Effector CD8-positive, alpha-beta T cell (primary cell): ENCODE data around the gene PIP4K2A.

ENCODE experiments used
- DNase-seq: peaks from one replicate; lab custom pipeline; 2025; lab: John Stamatoyannopoulos, UW

PIP4K2A gene

DNA sequence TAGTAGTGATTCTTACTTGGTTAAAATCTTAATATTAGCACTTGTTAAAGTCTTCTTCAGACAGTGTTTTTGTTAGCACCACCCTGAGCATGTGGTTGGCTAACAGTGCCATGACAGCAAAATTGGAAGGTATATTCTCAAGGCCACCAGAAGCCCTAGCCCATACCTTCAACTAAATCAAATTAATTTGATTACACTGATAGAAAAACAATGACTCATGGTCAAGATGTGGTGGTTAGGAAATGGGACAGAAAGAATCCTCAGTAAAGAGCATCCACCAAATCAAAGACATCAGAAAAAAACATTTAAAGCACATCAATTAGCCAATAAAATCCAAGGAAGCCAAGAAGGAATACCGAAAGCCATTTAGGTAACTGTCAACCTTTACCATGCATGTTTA is 75.5 kb downstream of the PIP4K2A start:
- no peak for DNase-seq

DNA sequence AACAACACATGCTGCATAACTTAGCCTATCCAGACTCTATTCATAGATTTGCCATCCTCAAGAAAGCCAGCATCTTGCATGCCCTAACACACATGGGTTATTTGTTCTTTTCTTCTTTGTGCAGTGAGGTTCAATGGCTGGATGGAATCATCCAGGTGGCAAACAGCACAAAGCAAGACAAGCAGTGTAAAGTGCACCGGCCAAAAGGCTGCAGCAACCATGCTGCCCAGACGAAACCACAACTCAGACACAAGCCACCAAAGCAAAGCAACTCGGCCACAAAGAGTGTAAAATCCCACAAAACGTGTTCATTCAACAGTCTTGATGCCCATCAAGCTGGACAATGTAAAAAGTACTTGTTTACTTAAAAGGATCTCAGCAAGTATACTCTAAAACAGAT is 76.9 kb downstream of the PIP4K2A start:
- DNase-seq = no peak

DNA sequence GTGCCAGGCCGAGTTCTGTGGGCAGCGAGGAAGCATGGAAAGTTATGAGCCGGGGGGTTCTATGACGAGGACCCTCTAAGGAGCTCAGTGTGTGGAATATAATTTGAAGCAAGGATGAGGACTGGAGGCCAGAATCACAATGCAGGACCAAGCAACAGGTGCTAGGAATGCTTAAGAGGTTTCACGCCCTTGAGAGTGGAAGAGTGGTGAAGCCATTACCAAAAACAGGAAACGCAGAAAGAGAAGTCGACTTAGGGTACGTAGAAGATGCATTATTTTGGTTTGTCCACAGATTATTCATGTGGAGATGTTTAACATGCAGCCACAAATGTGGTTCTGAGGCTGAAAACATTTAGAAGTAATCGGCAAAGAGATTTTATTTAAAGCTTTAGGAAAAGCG is 78.7 kb downstream of the PIP4K2A start:
- no peak for DNase-seq

DNA sequence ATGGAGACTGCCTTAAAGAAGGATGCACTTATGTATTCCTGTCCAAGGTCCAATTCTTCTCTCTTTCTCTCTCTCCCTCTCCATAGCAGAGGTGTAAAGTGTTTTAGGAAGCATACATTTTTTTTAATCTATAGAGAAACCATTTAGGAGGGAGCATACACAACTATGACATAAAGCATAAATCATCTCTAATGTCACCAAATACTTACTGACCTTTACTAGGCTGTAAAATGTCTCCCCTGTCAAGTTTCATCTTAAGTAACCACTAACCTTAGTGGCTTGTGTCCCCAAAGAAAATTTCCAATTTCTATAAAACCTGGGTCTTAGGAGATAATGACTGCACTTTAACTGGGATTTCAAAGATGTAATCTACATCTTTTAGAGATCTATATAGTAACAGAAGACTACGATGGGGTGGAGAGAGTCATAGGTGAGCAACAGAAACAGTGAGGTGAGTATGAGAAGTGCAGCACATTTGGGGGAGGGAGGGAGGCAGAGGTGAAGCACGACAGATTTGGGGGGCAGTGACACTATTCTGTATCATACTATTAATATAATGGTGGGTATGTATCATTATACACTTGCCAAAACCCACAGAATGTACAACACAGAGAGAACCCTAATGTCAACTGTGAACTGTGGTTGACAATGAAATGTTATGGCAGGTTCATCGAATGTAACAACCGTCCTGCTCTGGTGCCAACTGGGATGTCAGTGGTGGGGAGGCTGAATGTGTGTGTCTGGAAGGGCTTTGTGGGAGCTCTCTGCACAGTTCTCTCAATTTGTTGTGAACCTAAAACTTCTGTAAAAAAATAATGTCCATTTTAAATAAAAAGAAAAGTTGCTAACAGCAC is 79.5 kb downstream of the PIP4K2A start:
- DNase-seq = no peak

DNA sequence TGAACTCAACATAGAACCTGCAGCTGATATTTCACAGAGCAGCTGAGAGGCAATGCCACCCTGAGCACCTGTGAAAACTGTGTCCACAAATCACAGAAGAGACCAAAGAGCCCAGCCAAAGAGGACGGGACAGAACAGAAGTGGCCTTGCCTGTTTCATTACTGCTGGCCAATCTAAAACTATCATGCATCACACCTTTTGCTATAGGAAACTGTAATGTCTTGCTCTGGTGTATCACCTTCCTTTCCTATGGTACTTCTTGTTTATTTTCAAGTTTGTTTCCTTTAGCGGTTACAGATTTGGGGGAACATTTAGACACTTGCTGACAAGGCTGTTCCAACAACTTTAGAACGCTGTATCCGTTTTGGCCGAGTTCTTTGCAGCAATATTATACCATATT is 80.3 kb downstream of the PIP4K2A start:
- no peak for DNase-seq

DNA sequence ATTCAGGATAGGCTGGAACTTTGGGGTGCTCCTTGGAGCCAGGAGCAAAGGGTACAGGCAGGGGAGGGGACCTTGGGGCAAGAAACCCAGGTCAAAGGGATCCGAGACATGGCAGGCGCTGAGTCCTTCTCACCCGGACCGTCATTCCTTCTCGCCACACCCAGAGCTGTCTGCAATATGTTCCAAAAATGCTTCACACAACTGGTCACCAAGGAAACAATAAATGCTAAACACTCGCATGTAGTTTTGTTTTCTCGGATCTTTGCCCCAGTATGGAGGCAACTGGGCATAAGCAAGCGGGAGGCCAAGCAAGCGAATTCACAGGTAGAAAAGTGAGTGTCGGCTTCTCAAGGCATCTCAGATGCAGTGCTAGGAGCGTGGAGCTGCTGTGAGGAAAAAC is 80.8 kb downstream of the PIP4K2A start:
- DNase-seq = no peak

DNA sequence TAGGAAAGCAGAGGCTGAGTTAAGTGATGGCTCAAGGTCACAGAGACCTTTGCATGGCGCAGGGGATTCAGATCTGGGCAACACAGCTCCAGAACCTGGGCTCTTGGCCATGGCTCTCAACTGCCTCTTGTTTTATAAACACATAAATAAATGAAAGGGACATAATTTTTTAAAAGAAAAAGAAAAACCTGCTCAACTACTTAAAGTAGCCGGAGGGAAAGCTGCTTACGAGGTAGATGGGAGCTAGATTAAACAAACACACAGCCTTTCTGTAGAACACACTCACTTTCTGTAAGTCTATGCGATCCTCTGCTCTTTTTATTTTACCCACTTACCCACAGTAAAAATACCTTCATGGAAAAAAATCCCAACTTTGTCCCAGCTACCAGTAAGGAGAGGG is 81.3 kb downstream of the PIP4K2A start:
- no peak for DNase-seq

DNA sequence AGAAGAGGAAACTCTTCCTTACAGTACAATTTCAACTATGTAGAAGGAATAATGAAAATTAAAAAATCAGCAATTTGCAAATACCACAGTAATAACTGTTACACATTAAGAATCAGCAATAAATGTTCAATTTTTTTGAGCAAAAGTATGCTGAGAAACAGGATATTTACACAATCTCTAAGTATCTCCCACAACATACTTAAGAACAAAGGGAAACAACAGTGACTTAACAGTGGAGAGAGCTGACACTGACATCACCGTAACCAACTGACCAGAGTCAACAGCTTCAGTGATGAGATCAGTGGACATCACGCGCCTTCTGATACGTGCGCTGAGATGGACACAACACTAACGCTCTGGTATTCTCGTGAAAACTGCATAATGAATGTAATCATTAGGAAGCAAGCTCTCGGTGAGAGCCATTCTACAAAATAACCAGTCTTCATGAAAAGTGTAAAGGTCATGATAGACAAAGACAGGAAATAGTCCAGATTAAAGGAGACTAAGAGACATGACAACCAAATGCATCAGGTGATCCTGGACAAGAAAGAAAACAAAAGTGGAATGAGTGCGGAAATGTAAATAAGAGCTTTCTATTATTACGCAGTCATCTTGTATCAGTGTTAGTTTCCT is 82.6 kb downstream of the PIP4K2A start:
- DNase-seq = no peak

DNA sequence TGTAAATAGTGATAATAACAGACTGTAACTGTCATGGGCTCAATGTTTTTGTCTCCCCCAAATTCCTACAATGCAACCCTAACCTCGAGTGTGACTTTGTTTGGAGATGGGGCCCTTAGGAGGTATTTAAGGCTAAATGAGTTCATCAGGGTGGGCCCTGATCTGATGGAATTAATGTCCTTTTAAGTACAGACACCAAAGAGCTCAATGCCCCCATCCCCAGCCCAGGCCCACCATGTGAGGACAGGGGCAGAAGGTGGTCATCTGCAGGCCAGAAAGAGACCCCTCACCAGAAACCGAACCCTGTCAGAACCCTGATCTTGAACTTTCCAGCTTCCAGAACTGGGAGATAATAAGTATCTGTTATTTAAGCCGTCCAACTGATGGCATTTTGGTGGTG is 83.2 kb downstream of the PIP4K2A start:
- no peak for DNase-seq

DNA sequence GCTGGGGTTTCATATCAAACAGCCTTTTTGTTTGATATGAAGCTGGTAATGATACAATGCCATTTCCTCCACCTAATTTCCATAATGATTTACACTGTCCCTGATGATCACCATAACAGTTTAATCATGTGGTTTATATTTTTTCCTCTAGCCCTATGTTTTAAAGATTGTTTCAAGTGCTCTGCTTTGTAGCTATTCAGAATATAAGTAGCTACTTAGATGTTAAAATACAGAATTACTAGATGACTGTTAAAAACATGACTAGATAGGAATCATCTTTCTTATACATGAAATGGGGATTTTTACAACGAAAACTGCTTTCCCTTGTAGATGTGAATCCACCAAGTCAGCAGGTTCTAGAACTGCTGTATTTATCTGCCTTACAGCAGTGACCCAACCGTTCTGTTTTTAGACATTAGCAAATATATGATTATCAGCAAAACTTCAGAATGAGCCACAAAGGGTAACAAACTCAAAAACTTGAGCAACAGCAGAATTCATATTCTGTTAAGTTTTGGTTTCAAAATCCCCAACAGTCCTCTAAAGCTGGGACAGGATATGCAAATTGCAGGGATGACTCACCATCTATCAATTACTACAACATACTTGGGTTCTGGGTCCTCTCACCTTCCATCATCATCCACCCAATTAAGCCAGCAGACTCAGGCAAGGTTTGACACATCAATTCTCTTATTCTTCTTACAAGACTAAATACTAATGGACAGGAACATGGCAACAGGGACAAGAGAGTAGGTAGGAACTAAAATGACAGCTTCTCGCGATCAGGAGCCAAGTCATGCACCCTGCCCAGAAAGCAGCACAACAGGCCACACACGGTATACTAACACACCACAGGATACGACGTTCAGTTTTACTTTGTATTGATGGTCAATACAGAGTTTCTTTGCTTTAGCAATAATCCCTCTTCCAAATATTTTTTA is 83.9 kb downstream of the PIP4K2A start:
- no peak for DNase-seq

DNA sequence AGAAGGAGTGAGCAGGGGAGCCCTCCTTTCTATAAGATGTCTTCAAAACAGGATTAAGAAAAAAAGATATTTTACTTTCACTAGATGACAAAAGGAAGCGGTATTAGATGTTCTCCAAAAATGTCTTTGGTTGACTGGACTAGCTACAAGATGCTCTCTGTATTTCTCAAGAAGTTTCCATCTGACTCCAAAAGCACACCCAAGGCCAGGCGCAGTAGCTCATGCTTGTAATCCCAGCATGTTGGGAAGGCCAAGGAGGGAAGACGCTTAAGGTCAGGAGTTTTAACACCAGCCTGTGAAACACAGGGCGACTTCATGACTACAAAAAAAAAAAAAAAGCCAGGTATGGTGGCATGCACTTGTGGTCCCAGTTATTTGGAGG is 84.5 kb downstream of the PIP4K2A start:
- DNase-seq = no peak

DNA sequence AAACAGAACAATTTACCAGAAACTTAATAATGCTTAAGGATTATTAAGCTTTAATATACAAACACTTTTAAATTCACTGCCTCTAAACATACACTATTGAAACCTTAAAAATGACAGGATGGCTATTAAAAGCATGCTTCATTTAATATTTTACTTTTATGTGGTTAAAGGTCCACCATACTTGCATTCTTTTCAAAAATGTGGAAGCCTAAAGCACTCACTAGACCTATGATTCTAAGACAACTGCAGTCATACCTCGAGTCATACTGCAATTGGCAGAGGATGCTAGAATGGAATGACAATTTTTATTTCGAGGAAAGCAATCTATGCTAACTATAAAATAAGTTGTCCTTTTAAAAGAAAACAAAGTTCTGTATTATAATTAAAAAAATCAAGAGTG is 85.3 kb downstream of the PIP4K2A start:
- DNase-seq = no peak

DNA sequence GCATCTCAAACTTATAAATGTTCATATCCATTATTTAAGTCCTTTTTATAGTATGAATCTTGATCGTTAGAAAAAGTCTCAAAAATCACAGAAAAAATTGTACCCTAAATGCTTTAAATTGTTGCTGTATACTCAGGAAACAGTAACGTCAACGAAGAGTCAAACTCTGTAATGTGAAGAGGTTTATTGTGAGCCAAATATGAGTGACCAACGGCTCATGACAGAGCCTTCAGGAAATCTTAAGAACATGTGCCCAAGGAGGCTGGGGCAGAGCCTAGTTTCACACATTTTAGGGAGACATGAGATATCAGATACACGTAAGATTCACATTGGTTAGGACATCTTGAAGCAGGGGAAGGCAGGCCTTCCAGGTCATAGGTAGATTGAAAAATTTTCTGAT is 86.1 kb downstream of the PIP4K2A start:
- no peak for DNase-seq

DNA sequence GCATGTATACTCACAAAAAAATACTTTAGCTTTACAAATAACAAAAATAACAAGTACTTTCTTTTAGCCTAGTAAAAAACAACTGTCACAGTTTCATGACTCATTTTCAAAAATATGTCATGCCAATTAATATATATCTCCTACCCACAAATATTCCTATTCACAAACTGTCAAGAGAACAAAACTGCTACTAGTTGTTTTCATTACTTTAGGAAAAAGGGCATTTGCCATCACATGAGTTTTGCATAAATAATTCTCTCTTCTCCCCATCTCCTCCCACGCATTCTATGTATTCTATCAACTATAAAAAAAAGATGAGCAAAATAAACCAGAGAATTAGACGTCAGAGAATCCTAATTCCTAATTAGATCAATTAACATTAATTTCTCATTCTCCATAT is 87.6 kb downstream of the PIP4K2A start:
- DNase-seq = no peak

DNA sequence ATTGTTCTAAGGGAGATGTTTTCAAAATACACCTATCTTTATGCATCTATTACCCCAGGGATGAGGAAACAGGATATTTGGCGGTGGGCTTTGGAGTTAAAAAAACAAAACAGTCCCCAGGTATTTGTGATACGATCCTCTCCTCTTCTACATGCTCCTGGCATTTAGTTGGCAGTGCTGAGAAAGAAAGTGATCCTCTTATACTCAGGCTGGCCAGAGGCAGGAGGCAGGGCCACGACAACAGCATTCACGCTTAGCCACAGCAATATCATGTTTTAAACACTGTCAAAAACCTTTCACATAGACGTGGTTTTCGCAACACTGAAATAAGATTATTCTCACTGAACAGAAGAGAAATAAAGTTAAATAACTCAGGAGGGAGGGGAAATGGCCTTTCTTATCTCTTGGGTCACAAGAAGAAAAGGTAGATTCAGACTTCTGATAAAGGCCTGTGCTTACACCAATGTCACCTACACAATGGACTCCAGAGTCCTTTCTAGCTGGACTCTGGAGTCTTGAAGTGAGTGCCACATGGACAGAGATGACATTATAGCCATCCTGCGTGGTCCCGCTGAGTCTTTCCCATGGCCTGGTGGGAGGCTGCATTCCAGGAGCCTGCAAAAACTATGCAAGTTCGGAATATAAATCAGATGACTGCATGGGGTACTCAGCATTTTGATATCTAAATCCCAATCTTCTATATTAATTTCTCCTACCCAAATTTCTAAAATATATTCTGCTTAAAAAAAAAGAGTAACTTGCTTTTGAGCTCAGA is 88.7 kb downstream of the PIP4K2A start:
- no peak for DNase-seq

DNA sequence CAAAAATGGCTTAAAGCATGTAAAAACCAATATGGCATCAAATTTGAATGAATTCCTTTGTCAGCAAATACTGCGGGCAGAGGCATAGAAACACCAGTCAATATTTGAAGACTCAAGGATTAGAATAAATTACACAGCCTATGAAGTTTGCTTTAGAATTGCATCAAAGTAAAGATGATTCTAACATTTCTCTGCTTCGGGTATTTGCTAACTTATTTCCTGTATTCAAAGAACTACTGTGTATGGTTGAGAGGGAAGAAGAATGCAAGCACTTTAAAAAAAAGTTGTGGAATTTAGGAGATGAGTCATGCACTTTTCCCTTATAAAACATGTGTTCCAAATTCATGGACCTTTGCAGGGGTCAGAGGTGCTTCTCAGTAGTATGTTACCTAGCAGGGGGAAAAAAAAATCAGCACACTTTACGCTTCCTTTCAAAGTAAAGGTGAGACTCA is 90.1 kb downstream of the PIP4K2A start:
- DNase-seq = no peak

DNA sequence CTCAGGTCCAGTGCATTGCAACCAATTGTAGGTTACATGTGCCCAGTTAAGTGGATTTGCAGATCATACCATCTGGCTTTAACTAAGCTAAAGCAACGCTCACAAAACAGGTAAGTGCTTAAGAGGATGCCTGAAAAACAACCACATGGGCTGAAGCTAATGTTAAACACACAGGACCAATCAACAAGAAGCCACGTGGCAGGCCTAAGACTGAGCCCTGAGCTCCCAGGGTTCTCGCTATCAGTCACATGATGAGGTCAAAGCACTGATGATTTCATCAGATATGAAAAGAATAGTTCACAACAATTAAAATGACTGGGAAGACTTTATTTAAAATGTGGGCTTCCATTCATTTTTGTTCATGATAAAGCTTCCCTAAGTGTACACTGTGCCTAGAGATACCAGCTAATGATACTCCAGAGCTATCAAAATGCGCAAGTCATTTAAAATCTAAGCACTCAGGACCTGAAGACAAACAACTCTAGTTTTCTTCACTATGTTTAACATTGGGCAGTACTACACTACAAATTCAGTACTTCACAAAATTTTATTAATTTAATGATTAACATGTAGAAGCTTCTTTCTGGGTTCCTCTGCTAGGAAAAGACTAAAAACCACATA is 90.6 kb downstream of the PIP4K2A start:
- DNase-seq = no peak

DNA sequence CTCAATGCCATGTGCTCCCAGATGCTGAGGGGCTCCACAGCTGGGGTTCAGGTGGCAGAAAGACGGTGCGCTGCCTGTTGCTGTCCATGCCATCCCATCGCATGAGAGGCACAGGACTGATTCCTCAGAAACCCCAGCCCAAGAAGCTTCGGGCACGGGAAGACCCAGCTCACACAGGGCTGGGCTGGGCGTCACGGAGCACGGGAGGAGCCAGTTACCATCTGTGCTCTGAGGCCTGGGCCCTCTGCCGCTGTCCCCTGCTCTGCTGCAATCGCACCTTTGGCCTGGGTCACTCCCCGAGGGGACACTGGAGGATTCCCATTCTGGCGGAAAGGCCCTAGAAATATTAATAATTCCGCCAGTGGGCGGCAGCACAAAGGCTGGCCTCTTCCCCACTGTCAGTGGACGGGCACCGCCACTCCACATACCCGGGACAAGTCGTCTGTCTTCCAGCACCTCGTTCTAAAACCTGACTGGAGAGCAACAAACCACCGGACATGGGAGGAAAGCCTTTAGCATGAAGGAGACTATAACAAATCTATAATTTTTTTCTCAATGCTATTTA is 92.1 kb downstream of the PIP4K2A start:
- no peak for DNase-seq

DNA sequence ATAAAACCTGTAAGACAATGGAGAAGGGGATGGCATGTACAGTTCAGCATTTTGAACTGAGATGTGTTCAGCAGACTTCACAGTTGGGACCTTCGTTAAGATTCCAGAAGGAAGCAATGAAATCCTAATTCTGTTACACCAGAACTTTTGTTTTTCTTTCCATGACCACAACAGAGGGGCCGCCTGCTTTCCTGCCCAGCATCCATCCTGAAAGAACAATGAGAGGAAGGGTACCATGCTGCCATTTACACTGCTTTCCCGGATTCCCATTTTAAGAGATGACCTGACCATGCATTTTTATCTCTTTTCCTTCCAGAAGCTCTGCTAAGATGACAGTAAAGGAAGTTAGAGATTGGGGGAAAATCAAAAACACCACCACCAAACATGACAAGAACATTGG is 92.7 kb downstream of the PIP4K2A start:
- no peak for DNase-seq

DNA sequence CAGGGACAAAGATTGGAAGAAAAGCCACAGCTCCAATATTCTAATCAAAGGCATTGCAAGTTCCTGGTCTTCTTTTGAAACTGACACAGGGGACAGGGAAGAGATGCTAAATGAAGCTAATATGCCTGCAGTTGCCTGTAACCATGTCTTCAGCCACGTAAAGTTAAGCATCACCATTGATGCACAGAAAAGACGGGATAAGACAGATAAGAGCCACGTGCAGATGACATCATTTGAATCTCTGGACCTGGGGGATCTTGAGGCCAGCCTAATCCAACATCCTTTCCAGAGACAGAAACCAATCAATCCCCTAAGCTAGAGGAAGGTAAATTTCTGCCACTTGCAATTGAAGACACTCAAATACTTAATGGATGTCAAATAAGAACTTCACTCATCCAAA is 93.4 kb downstream of the PIP4K2A start:
- no peak for DNase-seq
